NCI-H774 (cell line): Measurements from ENCODE around the gene ARHGAP27.
A peak's percentile ranks its signal among the peaks of the same experiment; 100 is the strongest.
"Not testable (repeated sequence)": the region's sequence is repeated elsewhere in the genome, so short reads cannot be mapped to it uniquely, and the experiment has no call there.

Experiments used
- DNase-seq: peaks from one replicate; lab custom pipeline; 2025; lab: John Stamatoyannopoulos, UW

Gene ARHGAP27, protein sequence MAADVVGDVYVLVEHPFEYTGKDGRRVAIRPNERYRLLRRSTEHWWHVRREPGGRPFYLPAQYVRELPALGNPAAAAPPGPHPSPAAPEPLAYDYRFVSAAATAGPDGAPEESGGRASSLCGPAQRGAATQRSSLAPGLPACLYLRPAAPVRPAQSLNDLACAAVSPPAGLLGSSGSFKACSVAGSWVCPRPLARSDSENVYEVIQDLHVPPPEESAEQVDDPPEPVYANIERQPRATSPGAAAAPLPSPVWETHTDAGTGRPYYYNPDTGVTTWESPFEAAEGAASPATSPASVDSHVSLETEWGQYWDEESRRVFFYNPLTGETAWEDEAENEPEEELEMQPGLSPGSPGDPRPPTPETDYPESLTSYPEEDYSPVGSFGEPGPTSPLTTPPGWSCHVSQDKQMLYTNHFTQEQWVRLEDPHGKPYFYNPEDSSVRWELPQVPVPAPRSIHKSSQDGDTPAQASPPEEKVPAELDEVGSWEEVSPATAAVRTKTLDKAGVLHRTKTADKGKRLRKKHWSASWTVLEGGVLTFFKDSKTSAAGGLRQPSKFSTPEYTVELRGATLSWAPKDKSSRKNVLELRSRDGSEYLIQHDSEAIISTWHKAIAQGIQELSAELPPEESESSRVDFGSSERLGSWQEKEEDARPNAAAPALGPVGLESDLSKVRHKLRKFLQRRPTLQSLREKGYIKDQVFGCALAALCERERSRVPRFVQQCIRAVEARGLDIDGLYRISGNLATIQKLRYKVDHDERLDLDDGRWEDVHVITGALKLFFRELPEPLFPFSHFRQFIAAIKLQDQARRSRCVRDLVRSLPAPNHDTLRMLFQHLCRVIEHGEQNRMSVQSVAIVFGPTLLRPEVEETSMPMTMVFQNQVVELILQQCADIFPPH

GRCh38 chr17:45432405-45433158, at the start of gene ARHGAP27:
TSS of gene ARHGAP27 (minus strand) at chr17:45432870. CDS start at chr17:45430279, 2,591 bp downstream.
- no peak for DNase-seq

GRCh38 chr17:45482317-45482716, 49.6 kb upstream of the ARHGAP27 start:
- DNase-seq, result not testable (repeated sequence)

- DNase-seq, result not testable (repeated sequence)
These were observed 42.8 kb upstream of the ARHGAP27 start for GRCh38 chr17:45475436-45475835.

DNA sequence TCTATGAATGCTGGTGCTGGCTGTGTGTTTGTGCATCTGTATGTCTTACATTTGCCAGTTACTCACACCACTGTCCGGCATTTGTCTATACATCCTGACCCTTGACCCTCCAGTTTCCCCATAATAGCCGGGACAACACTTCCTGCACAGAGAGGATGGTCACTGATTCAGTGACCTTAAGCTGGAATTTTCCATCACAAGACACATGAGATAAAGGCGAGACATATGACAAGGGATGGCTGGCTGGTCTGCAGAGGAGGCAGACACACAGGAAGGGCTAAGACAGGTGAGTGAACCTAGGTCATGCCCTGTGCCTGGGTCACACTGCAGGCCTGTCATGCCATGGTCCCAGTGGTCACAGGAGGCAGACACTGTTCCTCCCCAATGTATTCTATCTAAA, 39.6 kb upstream of the ARHGAP27 start:
- DNase-seq, result not testable (repeated sequence)

GRCh38 chr17:45469204-45469563, 36.5 kb upstream of the ARHGAP27 start:
- not testable (repeated sequence) for DNase-seq

DNA sequence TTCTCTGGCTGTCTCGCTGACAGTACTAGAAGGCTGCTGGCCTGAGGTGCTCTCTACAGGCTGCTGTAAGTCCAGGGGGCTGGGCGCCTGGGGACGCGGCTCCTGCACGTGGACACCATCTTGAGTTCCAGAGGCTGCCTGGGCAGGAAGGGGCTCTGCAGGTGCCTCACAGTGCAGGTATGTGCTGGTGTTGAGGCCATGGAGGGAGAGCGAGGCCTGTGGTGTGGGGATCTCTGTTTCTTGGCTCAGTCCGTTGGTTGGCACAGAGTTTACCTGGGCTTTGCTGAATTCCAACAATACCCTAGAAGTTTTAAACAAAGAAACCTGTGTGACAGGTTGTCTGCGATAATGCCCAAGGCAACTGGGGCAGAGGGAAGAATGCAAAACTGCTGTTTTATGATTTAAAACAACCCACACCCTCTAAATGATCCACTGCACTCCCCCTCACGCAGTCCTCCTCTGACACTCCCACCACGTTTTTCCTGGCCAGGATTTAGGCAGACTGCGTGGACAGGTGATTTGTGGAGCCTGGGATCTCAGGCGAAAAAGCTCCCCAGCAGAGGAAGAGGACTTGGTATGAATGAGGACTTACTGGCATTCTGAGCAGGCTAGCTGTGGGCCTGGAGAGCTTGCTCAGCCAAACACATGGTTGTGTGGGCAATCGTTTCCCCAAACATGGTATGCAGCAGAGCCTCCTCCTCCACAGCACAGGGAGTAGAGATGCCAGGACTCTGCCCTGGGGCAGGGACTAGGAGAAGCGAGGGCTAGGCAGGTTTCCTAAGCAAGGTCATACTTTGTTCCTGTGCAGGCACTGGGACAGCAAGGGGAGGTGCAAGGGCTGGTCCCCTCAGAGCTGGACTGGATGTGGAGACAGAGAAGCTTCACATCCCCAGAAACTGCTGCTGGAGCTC, 35.9 kb upstream of the ARHGAP27 start:
- not testable (repeated sequence) for DNase-seq

- peak; percentile 19 for DNase-seq
These were observed 29.1 kb upstream of the ARHGAP27 start for GRCh38 chr17:45461524-45462327.

- DNase-seq, result not testable (repeated sequence)
These were observed 27.8 kb upstream of the ARHGAP27 start for GRCh38 chr17:45460422-45460821.

DNA sequence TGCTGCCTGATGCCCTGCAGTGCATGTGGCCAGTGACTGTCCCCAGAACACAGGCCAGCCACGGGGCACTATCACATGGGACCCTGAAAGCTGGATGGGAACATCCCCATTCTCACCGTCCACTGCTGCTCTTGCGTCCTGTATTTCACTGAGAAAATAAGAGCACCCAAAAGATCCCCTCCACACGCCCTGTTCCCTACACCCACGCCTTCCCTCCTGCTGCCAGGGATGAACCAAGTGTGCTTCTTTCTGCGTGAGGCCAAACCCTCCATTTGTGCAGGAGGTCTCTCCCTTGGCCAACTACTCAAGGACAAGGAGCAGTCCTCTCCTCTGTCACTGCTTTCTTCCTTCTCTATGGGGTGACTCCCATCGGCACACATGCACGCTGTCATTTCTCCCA, 21.7 kb upstream of the ARHGAP27 start:
- not testable (repeated sequence) for DNase-seq

DNA sequence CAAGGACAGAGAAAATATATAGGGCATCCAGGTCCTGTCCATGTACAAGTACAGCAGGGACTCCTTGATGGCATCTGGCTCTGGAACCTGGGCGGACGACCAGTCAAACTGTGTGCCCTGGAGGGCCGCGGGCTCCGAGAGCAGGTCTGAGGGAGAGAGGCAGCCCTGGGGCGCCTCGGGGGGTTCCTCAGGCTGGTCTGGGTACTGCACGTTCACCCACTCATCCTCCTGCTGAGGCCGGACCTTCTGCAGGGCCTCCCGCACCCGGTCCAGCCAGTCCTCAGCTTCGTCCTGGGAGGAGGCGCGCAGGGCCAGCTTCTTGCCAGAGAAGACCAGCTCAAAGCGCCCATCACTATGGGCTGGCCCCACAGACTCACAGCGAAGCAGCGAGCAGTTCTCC, 21.1 kb upstream of the ARHGAP27 start:
- DNase-seq, result not testable (repeated sequence)

GRCh38 chr17:45453225-45453534, 20.5 kb upstream of the ARHGAP27 start:
- DNase-seq, result not testable (repeated sequence)

DNA sequence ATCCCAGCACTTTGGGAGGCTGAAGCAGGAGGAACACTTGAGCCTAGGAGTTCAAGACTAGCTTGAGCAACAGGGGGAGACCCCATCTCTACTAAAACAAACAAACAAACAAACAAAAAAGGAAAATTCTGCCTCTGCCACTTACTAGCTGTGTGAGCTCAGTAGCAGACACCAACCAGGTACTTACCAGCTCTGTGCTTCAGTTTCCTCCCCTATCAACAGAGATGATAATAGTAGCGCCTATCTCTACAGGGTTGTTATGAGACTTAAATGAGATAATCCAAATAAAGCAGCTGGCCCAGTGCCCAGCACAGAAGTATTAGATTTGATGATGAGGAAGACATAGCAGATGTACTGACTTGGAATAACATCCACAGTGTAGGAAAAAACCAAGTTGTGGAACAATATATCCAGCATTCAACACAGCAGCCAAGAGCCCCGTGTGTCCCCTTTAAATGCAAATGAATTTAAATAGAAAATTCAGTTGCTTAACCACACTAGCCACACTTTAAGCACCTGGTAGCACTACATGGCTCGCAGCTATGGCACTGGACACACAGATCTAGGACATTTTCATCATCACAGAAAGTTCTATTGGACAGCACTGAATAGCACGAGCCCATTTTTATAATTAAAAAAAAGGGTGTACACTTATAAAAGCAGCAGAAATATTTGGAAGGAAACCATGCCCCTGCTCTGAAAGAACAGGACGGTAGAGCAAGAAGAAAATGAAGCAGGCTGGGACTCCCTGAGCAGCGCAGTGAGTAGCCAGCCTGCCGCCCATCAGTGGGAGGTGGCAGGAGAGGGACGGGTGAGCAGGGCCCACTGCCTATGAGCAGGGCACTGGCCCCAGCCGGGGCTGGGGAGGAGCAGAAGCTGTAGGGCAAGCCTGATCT, 19.9 kb upstream of the ARHGAP27 start:
- not testable (repeated sequence) for DNase-seq

DNA sequence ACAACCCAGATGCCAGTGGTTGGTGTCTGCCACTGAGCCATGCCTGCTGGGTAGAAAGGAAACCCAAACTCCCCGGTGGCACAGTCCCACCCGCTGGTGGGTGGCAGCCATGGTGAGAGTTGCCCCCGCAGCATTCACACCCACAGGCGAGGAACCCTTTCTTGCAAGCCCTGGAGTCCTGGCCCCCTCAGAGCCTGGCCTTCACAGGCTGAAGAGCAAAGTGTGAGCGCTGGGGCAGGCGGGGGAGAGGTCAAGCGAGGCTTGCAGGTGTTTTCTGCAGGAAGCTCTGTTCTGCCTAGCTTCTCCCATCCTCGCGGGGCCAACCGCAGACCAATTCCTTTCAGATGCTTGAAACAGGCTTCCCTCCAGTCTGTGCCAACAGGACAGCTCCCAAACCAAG, 19.0 kb upstream of the ARHGAP27 start:
- not testable (repeated sequence) for DNase-seq

DNA sequence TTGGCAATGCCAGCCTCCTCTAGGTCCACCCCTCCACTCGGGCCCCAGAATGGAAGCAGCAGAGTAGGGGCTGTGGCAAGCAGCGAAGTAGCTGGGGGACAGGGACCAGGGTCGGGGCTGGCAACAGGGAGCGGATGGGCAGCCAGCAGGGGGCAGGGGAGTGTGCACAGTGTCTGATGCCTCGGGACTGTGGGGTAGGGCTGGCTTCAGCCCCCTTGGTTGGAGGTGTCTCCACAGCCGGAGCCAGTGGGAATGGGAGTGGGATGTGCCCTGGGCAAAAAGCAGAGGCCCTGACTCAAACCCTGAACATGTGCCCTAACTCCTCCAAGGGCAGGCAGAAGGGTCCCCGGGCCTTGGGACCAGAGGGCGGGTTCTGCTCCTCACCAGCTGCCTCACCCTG, 18.5 kb upstream of the ARHGAP27 start:
- no peak for DNase-seq

- DNase-seq, result not testable (repeated sequence)
These were observed 17.1 kb upstream of the ARHGAP27 start for GRCh38 chr17:45449708-45450329.

DNA sequence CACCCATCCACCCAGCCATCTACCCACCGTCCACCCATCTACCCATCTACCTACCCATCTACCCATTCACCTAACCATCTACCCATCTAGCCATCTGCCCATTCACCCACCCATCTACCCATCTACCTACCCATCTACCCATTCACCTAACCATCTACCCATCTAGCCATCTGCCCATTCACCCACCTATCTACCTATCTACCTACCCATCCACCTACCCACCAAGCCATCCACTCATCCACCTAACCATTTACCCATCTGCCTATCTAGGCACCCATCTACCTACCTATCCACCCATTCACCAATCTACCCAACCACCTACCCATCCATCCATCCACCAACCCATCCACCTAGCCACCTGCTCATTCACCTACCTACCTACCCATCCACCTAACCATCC, 16.6 kb upstream of the ARHGAP27 start:
- not testable (repeated sequence) for DNase-seq

DNA sequence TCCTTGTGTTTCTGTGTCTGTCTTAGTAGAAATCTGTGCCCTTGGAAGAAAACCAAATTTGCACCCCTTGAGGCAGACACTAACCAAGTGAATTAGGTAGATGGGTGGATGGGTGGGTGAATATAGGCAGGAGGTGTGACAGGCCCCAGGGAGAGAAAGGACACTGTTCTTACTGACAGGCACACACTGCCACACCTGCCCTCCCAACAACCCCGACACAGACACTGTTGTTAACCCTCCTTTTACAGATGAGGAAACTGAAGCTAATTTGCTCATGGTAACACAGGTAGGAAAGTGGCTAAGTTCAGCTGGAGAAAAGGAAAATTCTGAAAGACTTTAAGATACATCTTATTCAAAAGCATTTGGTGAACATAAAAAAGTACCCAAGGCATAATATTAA, 15.8 kb upstream of the ARHGAP27 start:
- DNase-seq, result not testable (repeated sequence)

- DNase-seq, result not testable (repeated sequence)
These were observed 15.4 kb upstream of the ARHGAP27 start for GRCh38 chr17:45448066-45448465.

GRCh38 chr17:45447650-45448049, 15.0 kb upstream of the ARHGAP27 start:
- DNase-seq, result not testable (repeated sequence)
